OCI-LY1 (cell line): ENCODE data around the gene TREH.

Experiments
- H2AFZ ChIP-seq: fragments of 200-600 bp; sonication (generic), shearing (Covaris generic); 2 replicates; pipeline ENCODE4 v1.6.0; 2014; ENCODE audit warnings: antibody characterized with exemption, mild to moderate bottlenecking, low read length
- H3F3A ChIP-seq: fragments of 200-600 bp; sonication (generic), shearing (Covaris generic); 2 replicates; pipeline ENCODE4 v1.6.0; 2014; ENCODE audit warnings: mild to moderate bottlenecking, antibody characterized with exemption, low read length, moderate library complexity; ENCODE audit not compliant: insufficient read depth
- H3K27ac ChIP-seq: fragments of 200-600 bp; sonication (generic); 2 replicates; pipeline ENCODE4 v1.5.1; 2014; ENCODE audit warnings: low read length, mixed run types, mild to moderate bottlenecking, low read depth; ENCODE audit not compliant: poor library complexity, severe bottlenecking
- H3K27me3 ChIP-seq: fragments of 200-600 bp; sonication (generic); 2 replicates; pipeline ENCODE4 v1.6.0; 2014; ENCODE audit warnings: antibody characterized with exemption, mild to moderate bottlenecking, low read length, moderate library complexity; ENCODE audit not compliant: insufficient read depth
- H3K36me3 ChIP-seq: fragments of 200-600 bp; sonication (generic); 2 replicates; pipeline ENCODE4 v1.6.1; 2014; ENCODE audit warnings: mild to moderate bottlenecking, antibody characterized with exemption, low read length, moderate library complexity, mixed read lengths; ENCODE audit not compliant: insufficient read depth
- H3K4me1 ChIP-seq: fragments of 200-600 bp; sonication (generic); 2 replicates; pipeline ENCODE4 v1.5.1; 2014; ENCODE audit warnings: mild to moderate bottlenecking, low read length, moderate library complexity; ENCODE audit not compliant: insufficient read depth, severe bottlenecking
- H3K4me2 ChIP-seq: fragments of 200-600 bp; sonication (generic), shearing (Covaris generic); 2 replicates; pipeline ENCODE4 v1.6.1; 2014; ENCODE audit warnings: low read length
- H3K4me3 ChIP-seq: fragments of 200-600 bp; sonication (generic); 2 replicates; pipeline ENCODE4 v1.5.1; 2014; ENCODE audit warnings: low read length, low read depth, mild to moderate bottlenecking, mixed read lengths; ENCODE audit not compliant: poor library complexity, severe bottlenecking
- H3K79me2 ChIP-seq: fragments of 200-600 bp; shearing (Covaris generic); 2 replicates; pipeline ENCODE4 v1.6.1; 2016; ENCODE audit warnings: mixed run types, low read length, mixed read lengths; ENCODE audit not compliant: insufficient read depth
- H3K9ac ChIP-seq: fragments of 200-600 bp; sonication (generic), shearing (Covaris generic); 2 replicates; pipeline ENCODE4 v1.6.1; 2014; ENCODE audit warnings: mild to moderate bottlenecking, low read length, mixed read lengths
- H3K9me2 ChIP-seq: fragments of 200-600 bp; sonication (generic), shearing (Covaris generic); 2 replicates; pipeline ENCODE4 v1.6.1; 2014; ENCODE audit warnings: low read depth, mild to moderate bottlenecking, low read length, mixed read lengths
- H3K9me3 ChIP-seq: fragments of 200-600 bp; shearing (Covaris generic); 2 replicates; pipeline ENCODE4 v1.6.1; 2014; ENCODE audit warnings: low read length, mixed read lengths
- H4K20me1 ChIP-seq: fragments of 200-600 bp; sonication (generic), shearing (Covaris generic); 2 replicates; pipeline ENCODE4 v1.6.0; 2016; ENCODE audit warnings: mild to moderate bottlenecking, low read length; ENCODE audit not compliant: insufficient read depth
- EZH2 ChIP-seq: fragments of 200-600 bp; sonication (generic), shearing (Covaris generic); IDR thresholded peaks from 2 replicates; pipeline ENCODE4 v1.8.0; 2017; ENCODE audit warnings: borderline replicate concordance, mixed run types, mild to moderate bottlenecking, antibody characterized with exemption, low read length, moderate library complexity, mixed read lengths
- TF ChIP-seq, protein P1 (sequence below): fragments of 200-600 bp; sonication (generic), shearing (Covaris generic); IDR thresholded peaks from 2 replicates; pipeline ENCODE4 v1.5.1; 2017; ENCODE audit warnings: mild to moderate bottlenecking, antibody characterized with exemption, low read length, moderate library complexity, mixed read lengths

TREH gene

DNA sequence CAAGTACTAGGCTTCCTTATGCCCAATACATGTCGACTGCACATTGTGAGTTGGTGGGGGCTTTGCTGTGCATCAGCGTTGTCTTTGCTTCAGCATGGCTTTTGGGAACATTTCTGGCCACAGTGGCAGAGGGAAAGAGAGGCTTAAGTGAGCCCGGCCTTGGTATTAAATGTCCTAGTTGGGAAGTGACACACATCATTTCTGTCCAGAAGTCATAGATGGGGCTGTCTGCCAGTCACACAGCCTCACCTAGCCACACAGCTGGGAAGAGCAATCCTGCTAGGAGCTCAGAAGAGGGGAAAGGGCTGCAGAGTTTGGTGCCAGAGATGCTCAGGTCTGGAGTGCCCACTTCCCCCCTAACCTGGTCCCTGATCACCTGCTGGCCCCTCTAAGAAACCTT lies 27.6 kb downstream of the TREH start:
- Histone ChIP-seq H2AFZ (no peak overlapping the region), H4K20me1 (no peaks in the 10 kb centered on the region), H3K27me3 (no peaks in the 10 kb centered on the region; the same call in 1 of the 2 replicates), H3K79me2 (no peaks in the 10 kb centered on the region), H3K4me2 (no peak overlapping the region), H3F3A (no peaks in the 10 kb centered on the region), H3K9ac (no peak overlapping the region), H3K9me2 (no peaks in the 10 kb centered on the region), H3K27ac (no peak overlapping the region), H3K36me3 (no peaks in the 10 kb centered on the region), H3K4me3 (no peak overlapping the region), H3K9me3 (no peaks in the 10 kb centered on the region), H3K4me1 (no peaks in the 10 kb centered on the region)
- TF ChIP-seq, protein P1, sequence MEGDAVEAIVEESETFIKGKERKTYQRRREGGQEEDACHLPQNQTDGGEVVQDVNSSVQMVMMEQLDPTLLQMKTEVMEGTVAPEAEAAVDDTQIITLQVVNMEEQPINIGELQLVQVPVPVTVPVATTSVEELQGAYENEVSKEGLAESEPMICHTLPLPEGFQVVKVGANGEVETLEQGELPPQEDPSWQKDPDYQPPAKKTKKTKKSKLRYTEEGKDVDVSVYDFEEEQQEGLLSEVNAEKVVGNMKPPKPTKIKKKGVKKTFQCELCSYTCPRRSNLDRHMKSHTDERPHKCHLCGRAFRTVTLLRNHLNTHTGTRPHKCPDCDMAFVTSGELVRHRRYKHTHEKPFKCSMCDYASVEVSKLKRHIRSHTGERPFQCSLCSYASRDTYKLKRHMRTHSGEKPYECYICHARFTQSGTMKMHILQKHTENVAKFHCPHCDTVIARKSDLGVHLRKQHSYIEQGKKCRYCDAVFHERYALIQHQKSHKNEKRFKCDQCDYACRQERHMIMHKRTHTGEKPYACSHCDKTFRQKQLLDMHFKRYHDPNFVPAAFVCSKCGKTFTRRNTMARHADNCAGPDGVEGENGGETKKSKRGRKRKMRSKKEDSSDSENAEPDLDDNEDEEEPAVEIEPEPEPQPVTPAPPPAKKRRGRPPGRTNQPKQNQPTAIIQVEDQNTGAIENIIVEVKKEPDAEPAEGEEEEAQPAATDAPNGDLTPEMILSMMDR, result no peak
- no peak for TF ChIP-seq EZH2

DNA sequence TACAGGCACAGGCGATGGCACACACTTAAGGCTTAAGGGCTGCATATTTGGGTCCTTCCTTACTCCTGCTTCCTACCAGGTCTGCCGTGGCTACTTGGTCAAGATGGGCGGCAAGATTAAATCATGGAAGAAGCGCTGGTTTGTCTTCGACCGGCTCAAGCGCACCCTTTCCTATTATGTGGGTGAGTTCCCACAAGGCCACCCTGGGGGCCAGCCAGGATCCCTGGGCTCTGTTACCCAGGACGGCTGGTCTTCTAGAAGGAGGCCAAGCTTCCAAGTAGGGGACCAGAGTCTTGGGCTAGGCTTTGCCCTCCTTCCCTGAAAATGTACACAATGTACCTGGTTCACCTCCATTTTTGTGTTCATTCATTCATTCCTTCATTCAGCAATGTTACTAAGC lies 29.1 kb downstream of the TREH start:
- H3K36me3 ChIP-seq, result no peaks in the 10 kb centered on the region
- H3K79me2 ChIP-seq, result no peaks in the 10 kb centered on the region
- no peak overlapping the region for H3K4me2 ChIP-seq
- H3F3A ChIP-seq, result no peaks in the 10 kb centered on the region
- no peak overlapping the region for H3K4me3 ChIP-seq
- no peak for TF ChIP-seq EZH2
- TF ChIP-seq, protein P1, result no peak
- H3K9me2 ChIP-seq, result no peaks in the 10 kb centered on the region
- no peak overlapping the region for H3K27ac ChIP-seq
- H2AFZ ChIP-seq, result no peak overlapping the region
- H3K9ac ChIP-seq, result no peak overlapping the region
- H4K20me1 ChIP-seq, result no peaks in the 10 kb centered on the region
- H3K27me3 ChIP-seq, result no peaks in the 10 kb centered on the region; the same call in 1 of the 2 replicates
- H3K4me1 ChIP-seq, result no peaks in the 10 kb centered on the region
- no peaks in the 10 kb centered on the region for H3K9me3 ChIP-seq

DNA sequence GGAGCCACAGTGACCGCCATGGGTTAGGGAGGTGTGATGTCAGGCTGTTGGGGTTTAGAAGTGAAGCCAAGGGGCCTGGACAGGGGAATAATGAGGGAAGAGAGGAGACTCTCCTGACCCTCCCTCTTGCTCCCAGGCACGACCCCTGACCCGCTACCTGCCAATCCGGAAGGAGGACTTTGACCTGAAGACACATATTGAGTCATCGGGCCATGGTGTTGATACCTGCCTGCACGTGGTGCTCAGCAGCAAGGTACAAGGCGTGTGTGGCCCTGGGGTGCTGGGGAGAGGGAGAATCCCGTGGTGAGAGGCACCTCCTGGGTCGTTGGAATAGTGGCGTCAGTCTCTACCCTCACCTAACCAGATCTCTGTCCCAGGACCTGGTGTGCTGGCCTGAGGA lies 29.5 kb downstream of the TREH start:
- no peak overlapping the region for H3K4me3 ChIP-seq
- no peak overlapping the region for H3K9ac ChIP-seq
- no peaks in the 10 kb centered on the region for H3K9me3 ChIP-seq
- no peak overlapping the region for H3K4me2 ChIP-seq
- H3K4me1 ChIP-seq, result no peaks in the 10 kb centered on the region
- H2AFZ ChIP-seq, result no peak overlapping the region
- no peaks in the 10 kb centered on the region for H4K20me1 ChIP-seq
- TF ChIP-seq EZH2, result no peak
- TF ChIP-seq, protein P1, result no peak
- H3K9me2 ChIP-seq, result no peaks in the 10 kb centered on the region
- H3F3A ChIP-seq, result no peaks in the 10 kb centered on the region
- no peaks in the 10 kb centered on the region for H3K79me2 ChIP-seq
- H3K27me3 ChIP-seq, result no peaks in the 10 kb centered on the region; the same call in 1 of the 2 replicates
- no peak overlapping the region for H3K27ac ChIP-seq
- no peaks in the 10 kb centered on the region for H3K36me3 ChIP-seq
